Measurements from ENCODE around the gene NEMF.
"Not testable (repeated sequence)": the region's sequence is repeated elsewhere in the genome, so short reads cannot be mapped to it uniquely, and the experiment has no call there.

DNA sequence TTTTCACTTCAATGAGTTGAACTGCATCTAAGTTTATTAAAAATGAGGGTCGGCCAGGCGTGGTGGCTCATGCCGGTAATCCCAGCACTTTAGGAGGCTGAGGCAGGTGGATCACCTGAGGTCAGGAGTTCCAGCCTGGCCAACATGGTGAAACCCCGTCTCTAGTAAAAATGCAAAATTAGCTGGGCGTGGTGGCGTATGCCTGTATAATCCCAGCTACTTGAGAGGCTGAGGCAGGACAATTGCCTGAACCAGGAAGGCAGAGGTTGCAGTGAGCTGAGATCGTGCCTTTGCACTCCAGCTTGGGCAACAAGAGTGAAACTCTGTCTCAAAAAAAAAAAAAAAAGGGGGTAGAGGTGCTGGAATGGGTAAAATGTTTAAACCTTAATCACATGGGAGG lies 71.5 kb downstream of the NEMF start:
- TF ChIP-seq, protein P1, sequence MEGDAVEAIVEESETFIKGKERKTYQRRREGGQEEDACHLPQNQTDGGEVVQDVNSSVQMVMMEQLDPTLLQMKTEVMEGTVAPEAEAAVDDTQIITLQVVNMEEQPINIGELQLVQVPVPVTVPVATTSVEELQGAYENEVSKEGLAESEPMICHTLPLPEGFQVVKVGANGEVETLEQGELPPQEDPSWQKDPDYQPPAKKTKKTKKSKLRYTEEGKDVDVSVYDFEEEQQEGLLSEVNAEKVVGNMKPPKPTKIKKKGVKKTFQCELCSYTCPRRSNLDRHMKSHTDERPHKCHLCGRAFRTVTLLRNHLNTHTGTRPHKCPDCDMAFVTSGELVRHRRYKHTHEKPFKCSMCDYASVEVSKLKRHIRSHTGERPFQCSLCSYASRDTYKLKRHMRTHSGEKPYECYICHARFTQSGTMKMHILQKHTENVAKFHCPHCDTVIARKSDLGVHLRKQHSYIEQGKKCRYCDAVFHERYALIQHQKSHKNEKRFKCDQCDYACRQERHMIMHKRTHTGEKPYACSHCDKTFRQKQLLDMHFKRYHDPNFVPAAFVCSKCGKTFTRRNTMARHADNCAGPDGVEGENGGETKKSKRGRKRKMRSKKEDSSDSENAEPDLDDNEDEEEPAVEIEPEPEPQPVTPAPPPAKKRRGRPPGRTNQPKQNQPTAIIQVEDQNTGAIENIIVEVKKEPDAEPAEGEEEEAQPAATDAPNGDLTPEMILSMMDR (conservative IDR thresholded peaks at IDR 0.05; ENCODE audit: low read depth, low read length) = not testable (repeated sequence)
- TF ChIP-seq EZH2 (IDR thresholded peaks at IDR 0.05; ENCODE audit: low read length, unreplicated experiment); EZH2phosphoT487 (IDR thresholded peaks at IDR 0.05; ENCODE audit: borderline replicate concordance, low read length): not testable (repeated sequence)
